ENCODE results near the gene HEATR1.

- TF ChIP-seq REST (IDR thresholded peaks at IDR 0.05; ENCODE audit: insufficient read depth in 1 of 2, low read depth in 2 of 2, low read length in 2 of 2): no peak
- no peak for TF ChIP-seq POLR2AphosphoS5 (IDR thresholded peaks at IDR 0.05; ENCODE audit: low read depth, low read length)
These were observed 25.7 kb downstream of the HEATR1 start for GRCh38 chr1:236578661-236579060.
